Left lung (tissue), 10 donors: ENCODE data around the gene GGT6. TPM values are rescaled to one million over a fixed set of nuclear protein-coding genes. Genes with fewer than 3 reads are reported as not detected.

ENCODE experiments used
- ATAC-seq: fragments of 200-7000 bp; cut with Tn5 transposase; one replicate; pipeline ENCODE4 v1.9.1; 2020; ENCODE audit warnings: moderate library complexity
- DNase-seq, 4 donors: peaks; one replicate each; pipeline ENCODE4 v3.0.0-alpha.2; 2013 to 2020
- H3K27ac ChIP-seq, 2 donors: fragments of 200-600 bp; sonication (generic) in 1 of 2; one replicate each; pipeline versions ENCODE4 v1.5.0 to v1.8.0; 2020 to 2021
- H3K27me3 ChIP-seq, 2 donors: fragments of 200-600 bp; sonication (generic) in 1 of 2; one replicate each; pipeline versions ENCODE4 v1.5.0 to v1.8.0; 2020 to 2021
- H3K36me3 ChIP-seq, 2 donors: fragments of 200-600 bp; sonication (generic) in 1 of 2; one replicate each; pipeline versions ENCODE4 v1.5.0 to v1.8.0; 2020 to 2021
- H3K4me1 ChIP-seq, 2 donors: fragments of 200-600 bp; one replicate each; pipeline ENCODE4 v1.8.0; 2021
- H3K4me3 ChIP-seq, 2 donors: fragments of 200-600 bp; sonication (generic) in 1 of 2; one replicate each; pipeline versions ENCODE4 v1.5.0 to v1.8.0; 2020 to 2021; ENCODE audit warnings: mild to moderate bottlenecking in 1 of 2
- H3K9me3 ChIP-seq, 2 donors: fragments of 200-600 bp; sonication (generic) in 1 of 2; one replicate each; pipeline versions ENCODE4 v1.5.0 to v1.8.0; 2020 to 2021
- intact Hi-C, 2 donors: fragments of 100-400 bp; cut with DNase I; formaldehyde crosslinking; loops; one replicate each; pipeline versions ENCODE4 v1.11.2 to v1.14.2; 2022
- polyA plus RNA-seq, 6 donors: library from polyadenylated mRNA; unstranded; fragments of 120-200 nt; gene quantifications; one replicate each; pipeline ENCODE4 v1.2.1, GENCODE V29; 2013; ENCODE audit not compliant: insufficient read length in 6 of 6
- total RNA-seq, 2 donors: library from RNA; stranded (reverse); fragmentation: NEBNext Ultra II Directional; extraction: Animal tissue kit (Norgen Biotek cat#: 25700); gene quantifications; one replicate each; pipeline ENCODE4 v1.2.1, GENCODE V29; 2021
- TF ChIP-seq, protein P1 (sequence below), 2 donors: fragments of 200-600 bp; sonication (generic) in 1 of 2; IDR thresholded peaks; one replicate each; pipeline versions ENCODE4 v1.5.0 to v1.8.0; 2021; ENCODE audit warnings: antibody characterized with exemption in 2 of 2
- donor health status: DM: no; HTN: yes; CAD: no.
- donor health status: DM: no; HTN: no; CAD: no.

Gene GGT6
- total and polyA plus RNA-seq, 8 donors: 1.8 to 17.4 (median 6.4) TPM

GRCh38 chr17:4507361-4508111 lies 52.8 kb downstream of the GGT6 start:
- DNase-seq: no peak
- intact Hi-C loops: no loop called here
- H3K27me3 ChIP-seq: no peaks in the 10 kb centered on the region
- H3K4me3 ChIP-seq: no peak overlapping the region
- ATAC-seq: peak; percentile 59
- H3K9me3 ChIP-seq: no peaks in the 10 kb centered on the region
- peaks cover 3 to 99% of the 10 kb centered on the region in 2 donors for H3K4me1 ChIP-seq
- H3K27ac ChIP-seq: peak overlapping the region; percentile 22 to 63
- H3K36me3 ChIP-seq: no peaks in the 10 kb centered on the region
- TF ChIP-seq, protein P1, sequence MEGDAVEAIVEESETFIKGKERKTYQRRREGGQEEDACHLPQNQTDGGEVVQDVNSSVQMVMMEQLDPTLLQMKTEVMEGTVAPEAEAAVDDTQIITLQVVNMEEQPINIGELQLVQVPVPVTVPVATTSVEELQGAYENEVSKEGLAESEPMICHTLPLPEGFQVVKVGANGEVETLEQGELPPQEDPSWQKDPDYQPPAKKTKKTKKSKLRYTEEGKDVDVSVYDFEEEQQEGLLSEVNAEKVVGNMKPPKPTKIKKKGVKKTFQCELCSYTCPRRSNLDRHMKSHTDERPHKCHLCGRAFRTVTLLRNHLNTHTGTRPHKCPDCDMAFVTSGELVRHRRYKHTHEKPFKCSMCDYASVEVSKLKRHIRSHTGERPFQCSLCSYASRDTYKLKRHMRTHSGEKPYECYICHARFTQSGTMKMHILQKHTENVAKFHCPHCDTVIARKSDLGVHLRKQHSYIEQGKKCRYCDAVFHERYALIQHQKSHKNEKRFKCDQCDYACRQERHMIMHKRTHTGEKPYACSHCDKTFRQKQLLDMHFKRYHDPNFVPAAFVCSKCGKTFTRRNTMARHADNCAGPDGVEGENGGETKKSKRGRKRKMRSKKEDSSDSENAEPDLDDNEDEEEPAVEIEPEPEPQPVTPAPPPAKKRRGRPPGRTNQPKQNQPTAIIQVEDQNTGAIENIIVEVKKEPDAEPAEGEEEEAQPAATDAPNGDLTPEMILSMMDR (IDR thresholded peaks at IDR 0.05): no peak

Other genes starting within 250 kb of the GGT6 start
- 10 to 100 TPM; 47.8 to 56.9 TPM for gene UBE2G1, start 193.9 kb downstream of the GGT6 start, total RNA-seq
- 10 to 100 TPM; 43.3 to 52.1 (median 47.7) TPM for gene UBE2G1, start 193.9 kb downstream of the GGT6 start, polyA plus RNA-seq
- gene SPNS3, start 126.6 kb downstream of the GGT6 start, total RNA-seq: under 1 TPM in 1 of 2 donors, not detected in 1; 0.55 TPM
- 1 to 10 TPM in 4 of 6 donors, under 1 TPM in 2; 0.70 to 1.1 (median 1.0) TPM for gene SPNS3, start 126.6 kb downstream of the GGT6 start, polyA plus RNA-seq
- gene SPNS2, start 61.7 kb downstream of the GGT6 start, total RNA-seq: 10 to 100 TPM; 36.7 to 52.4 TPM
- gene SPNS2, start 61.7 kb downstream of the GGT6 start, polyA plus RNA-seq: 10 to 100 TPM; 19.6 to 31.8 (median 24.0) TPM
- 10 to 100 TPM; 34.7 to 53.8 TPM for gene MYBBP1A, start 5.2 kb downstream of the GGT6 start, total RNA-seq
- gene MYBBP1A, start 5.2 kb downstream of the GGT6 start, polyA plus RNA-seq: 10 to 100 TPM; 28.6 to 51.5 (median 40.6) TPM
- gene SMTNL2, start 24.0 kb upstream of the GGT6 start, total RNA-seq: 1 to 10 TPM; 5.5 to 5.7 TPM
- gene SMTNL2, start 24.0 kb upstream of the GGT6 start, polyA plus RNA-seq: 10 to 100 TPM; 17.0 to 25.8 (median 22.8) TPM
- gene ALOX15, start 81.1 kb upstream of the GGT6 start, total RNA-seq: 1 to 10 TPM in 1 of 2 donors, under 1 TPM in 1; 0.15 to 4.8 TPM
- 1 to 10 TPM; 2.8 to 4.6 (median 3.4) TPM for gene ALOX15, start 81.1 kb upstream of the GGT6 start, polyA plus RNA-seq
- gene PELP1, start 143.6 kb upstream of the GGT6 start, total RNA-seq: 10 to 100 TPM; 42.2 to 48.8 TPM
- 10 to 100 TPM; 45.9 to 55.1 (median 46.7) TPM for gene PELP1, start 143.6 kb upstream of the GGT6 start, polyA plus RNA-seq
- gene ARRB2, start 150.1 kb upstream of the GGT6 start, total RNA-seq: 100 to 1,000 TPM in 1 of 2 donors, 10 to 100 TPM in 1; 91.8 to 240 TPM
- gene ARRB2, start 150.1 kb upstream of the GGT6 start, polyA plus RNA-seq: 10 to 100 TPM; 41.3 to 55.8 (median 47.0) TPM
- 10 to 100 TPM; 22.6 to 23.6 TPM for gene MED11, start 170.9 kb upstream of the GGT6 start, total RNA-seq
- 10 to 100 TPM; 19.9 to 26.5 (median 22.9) TPM for gene MED11, start 170.9 kb upstream of the GGT6 start, polyA plus RNA-seq
- gene ZMYND15, start 179.3 kb upstream of the GGT6 start, total RNA-seq: 1 to 10 TPM; 4.1 to 5.2 TPM
- under 1 TPM; 0.34 to 0.84 (median 0.51) TPM for gene ZMYND15, start 179.3 kb upstream of the GGT6 start, polyA plus RNA-seq
- 100 to 1,000 TPM; 122 to 147 TPM for gene CXCL16, start 179.4 kb upstream of the GGT6 start, total RNA-seq
- 10 to 100 TPM; 14.2 to 20.8 (median 15.2) TPM for gene CXCL16, start 179.4 kb upstream of the GGT6 start, polyA plus RNA-seq
- gene TM4SF5, start 211.3 kb upstream of the GGT6 start, total RNA-seq: not detected
- gene TM4SF5, start 211.3 kb upstream of the GGT6 start, polyA plus RNA-seq: not detected
- 1 to 10 TPM; 2.1 to 6.0 TPM for gene VMO1, start 225.8 kb upstream of the GGT6 start, total RNA-seq
- gene VMO1, start 225.8 kb upstream of the GGT6 start, polyA plus RNA-seq: 1 to 10 TPM in 1 of 6 donors, under 1 TPM in 5; 0.22 to 1.0 (median 0.34) TPM
- not detected for gene GLTPD2, start 228.4 kb upstream of the GGT6 start, total RNA-seq
- 1 to 10 TPM in 3 of 6 donors, under 1 TPM in 3; 0.59 to 1.5 (median 0.99) TPM for gene GLTPD2, start 228.4 kb upstream of the GGT6 start, polyA plus RNA-seq
- gene PSMB6, start 235.6 kb upstream of the GGT6 start, total RNA-seq: 100 to 1,000 TPM; 102 to 129 TPM
- gene PSMB6, start 235.6 kb upstream of the GGT6 start, polyA plus RNA-seq: 100 to 1,000 TPM in 3 of 6 donors, 10 to 100 TPM in 3; 91.9 to 113 (median 99.6) TPM
- gene PLD2, start 246.6 kb upstream of the GGT6 start, total RNA-seq: 10 to 100 TPM; 30.0 to 34.7 TPM
- gene PLD2, start 246.6 kb upstream of the GGT6 start, polyA plus RNA-seq: 10 to 100 TPM; 57.5 to 70.0 (median 61.8) TPM